Measurements from ENCODE around the gene POLR2J. TPM values are rescaled to one million over a fixed set of nuclear protein-coding genes. Genes with fewer than 3 reads are reported as not detected.

Gene POLR2J
- total and polyA plus RNA-seq, 2 experiments from 2014 or later, result 32.2 to 167 TPM

- Mint-ChIP-seq H3K36me3 (ENCODE audit: low read depth) (peaks cover 25% of the 10 kb centered on the region), H3K9me3 (no peaks in the 10 kb centered on the region), H3K4me1 (peaks cover 4% of the 10 kb centered on the region; the same call in 1 of the 3 replicates), H3K27me3 (ENCODE audit: insufficient read depth, low read depth, poor library complexity) (peaks cover 6% of the 10 kb centered on the region), H3K4me3 (no peak overlapping the region), H3K27ac (no peak overlapping the region)
- Histone ChIP-seq H3K36me3 (ENCODE audit: insufficient read depth) (peaks cover 7% of the 10 kb centered on the region; the same call in 1 of the 2 replicates), H3K9me2 (ENCODE audit: insufficient read depth) (no peaks in the 10 kb centered on the region), H3F3A (replicated peaks; ENCODE audit: low read depth) (0 out of 2 replicates have a peak, but pooled peaks cover 1% of the 10 kb centered on the region), H2AFZ (no peak overlapping the region), H3K27me3 (ENCODE audit: insufficient read depth) (no peaks in the 10 kb centered on the region), H3K4me2 (no peak overlapping the region), H4K20me1 (replicated peaks; ENCODE audit: insufficient read depth) (no peaks in the 10 kb centered on the region; the same call in 1 of the 2 replicates), H3K79me2 (replicated peaks; ENCODE audit: insufficient read depth) (no peaks in the 10 kb centered on the region), H3K4me1 (ENCODE audit: insufficient read depth) (no peaks in the 10 kb centered on the region), H3K4me3 (no peak overlapping the region), H3K27ac (ENCODE audit: low read depth) (no peak overlapping the region)
- ATAC-seq, result no peak
- TF ChIP-seq ZNF331 (CRISPR knock-in tag; IDR thresholded peaks at IDR 0.05; ENCODE audit: low read depth), result no peak
- no peak for TF ChIP-seq REST (IDR thresholded peaks at IDR 0.05; ENCODE audit: unreplicated experiment)
- no peak for TF ChIP-seq CTCF (conservative IDR thresholded peaks at IDR 0.05; ENCODE audit: low read depth in 2 of 2)
- no peak for TF ChIP-seq CREB1 (CRISPR knock-in tag; IDR thresholded peaks at IDR 0.05; ENCODE audit: low read depth)
- no peak for TF ChIP-seq JUNB (IDR thresholded peaks at IDR 0.05; ENCODE audit: unreplicated experiment)
- TF ChIP-seq POLR2AphosphoS5 (IDR thresholded peaks at IDR 0.05; ENCODE audit: low read depth), result no peak
- no peak for TF ChIP-seq ZNF114 (CRISPR knock-in tag; IDR thresholded peaks at IDR 0.05)
- TF ChIP-seq ETS1 (IDR thresholded peaks at IDR 0.05), result no peak
- TF ChIP-seq ZNF462 (CRISPR knock-in tag; IDR thresholded peaks at IDR 0.05), result no peak
- TF ChIP-seq STAT1 (IDR thresholded peaks at IDR 0.05; ENCODE audit: unreplicated experiment), result no peak
- TF ChIP-seq EZH2 (IDR thresholded peaks at IDR 0.05; ENCODE audit: low read depth, unreplicated experiment), result no peak
- TF ChIP-seq NANOG (IDR thresholded peaks at IDR 0.05; ENCODE audit: borderline replicate concordance), result no peak
- no peak for TF ChIP-seq EZH2phosphoT487 (IDR thresholded peaks at IDR 0.05; ENCODE audit: unreplicated experiment)
- no peak for DNase-seq (ENCODE audit: low spot score)
Measured at GRCh38 chr7:102455596-102455995, 23.1 kb downstream of the POLR2J start.
